Astrocyte of the cerebellum (primary cell): ENCODE data around the gene UFD1.

Experiments
- DNase-seq: peaks from one replicate; pipeline ENCODE4 v3.0.0-alpha.2; 2011; ENCODE audit warnings: low read depth
- H3K4me3 ChIP-seq: 2 replicates; pipeline ENCODE4 v1.5.1; 2011; ENCODE audit warnings: mild to moderate bottlenecking, low read depth, low read length, moderate library complexity
- CTCF ChIP-seq: IDR thresholded peaks from 2 replicates; pipeline ENCODE4 v1.5.1; 2012; ENCODE audit warnings: low read length, low read depth, moderate library complexity, mild to moderate bottlenecking; ENCODE audit errors: missing control alignments
- in situ Hi-C: cut with HindIII; loops from 2 replicates; pipeline ENCODE4 v1.10.0; 2017; ENCODE audit warnings: low sequenced_read_pairs

The UFD1 gene

GRCh38 chr22:19461506-19461905, 17.5 kb downstream of the UFD1 start:
- H3K4me3 ChIP-seq = no peak overlapping the region
- in situ Hi-C loops = no loop called here
- no peak for DNase-seq
- TF ChIP-seq CTCF = no peak

GRCh38 chr22:19460036-19460435, 19.0 kb downstream of the UFD1 start:
- in situ Hi-C loops = no loop called here
- no peak overlapping the region for H3K4me3 ChIP-seq
- no peak for DNase-seq
- TF ChIP-seq CTCF = no peak

GRCh38 chr22:19457828-19458428, 21.1 kb downstream of the UFD1 start:
- no peak for DNase-seq
- TF ChIP-seq CTCF = no peak
- H3K4me3 ChIP-seq = no peak overlapping the region
- in situ Hi-C loops = no loop called here

DNA sequence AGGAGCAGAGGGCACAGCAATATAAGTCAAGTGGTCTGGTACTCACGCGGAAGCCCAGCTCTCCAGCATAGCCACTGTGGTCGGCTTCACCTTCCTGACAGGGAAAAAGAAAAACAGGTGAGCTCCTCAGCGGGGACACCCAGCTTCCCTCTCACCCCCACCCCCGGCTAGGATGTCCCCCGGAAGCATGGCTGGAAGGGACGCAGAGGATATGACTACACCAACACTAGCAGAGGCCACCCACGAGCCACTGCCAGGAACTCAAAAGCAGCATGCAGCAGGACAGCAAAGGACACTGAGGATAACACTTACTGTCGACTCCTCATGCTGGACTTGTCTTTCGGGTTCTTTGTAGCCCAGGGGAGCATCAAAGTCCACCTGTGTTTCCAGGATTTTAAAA, 22.5 kb downstream of the UFD1 start:
- TF ChIP-seq CTCF = no peak
- no peak for DNase-seq
- in situ Hi-C loops = no loop called here
- H3K4me3 ChIP-seq = no peak overlapping the region

- DNase-seq = no peak
- in situ Hi-C loops = no loop called here
- H3K4me3 ChIP-seq = no peak overlapping the region
- no peak for TF ChIP-seq CTCF
Observed at GRCh38 chr22:19455585-19456370, 23.2 kb downstream of the UFD1 start.

DNA sequence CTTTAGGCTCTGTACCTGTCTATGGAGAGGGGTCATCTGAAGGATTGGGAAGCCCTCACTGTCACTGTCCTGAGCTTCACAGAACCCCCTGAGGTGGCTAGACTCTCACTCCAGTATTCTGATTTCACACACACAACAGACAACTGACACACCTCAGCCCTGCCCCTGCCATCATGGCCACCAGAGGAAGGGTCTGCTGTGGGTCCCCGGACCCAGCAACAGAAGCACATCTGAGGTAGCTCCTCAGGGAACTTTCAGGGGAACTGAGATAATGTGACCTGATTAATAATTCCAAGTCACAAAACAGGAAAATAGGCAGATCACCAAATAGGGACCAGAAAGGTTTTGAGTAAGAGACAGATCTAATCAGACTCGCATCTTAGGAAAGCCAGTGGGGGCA, 24.0 kb downstream of the UFD1 start:
- no peak for DNase-seq
- no peak overlapping the region for H3K4me3 ChIP-seq
- in situ Hi-C loops = no loop called here
- TF ChIP-seq CTCF = no peak
